Stimulated activated CD8-positive, alpha-beta memory T cell treated with anti-CD3 and anti-CD28 coated beads, Interleukin-4, amount 100 ng/mL, for 4 hours (primary cell): ENCODE results near the gene ANO3.

Experiments used
- DNase-seq, 2 donors: peaks; one replicate each; pipeline ENCODE4 v3.0.0-alpha.2; 2020; ENCODE audit warnings: low read depth in 2 of 2, low spot score in 1 of 2

ANO3 gene

DNA sequence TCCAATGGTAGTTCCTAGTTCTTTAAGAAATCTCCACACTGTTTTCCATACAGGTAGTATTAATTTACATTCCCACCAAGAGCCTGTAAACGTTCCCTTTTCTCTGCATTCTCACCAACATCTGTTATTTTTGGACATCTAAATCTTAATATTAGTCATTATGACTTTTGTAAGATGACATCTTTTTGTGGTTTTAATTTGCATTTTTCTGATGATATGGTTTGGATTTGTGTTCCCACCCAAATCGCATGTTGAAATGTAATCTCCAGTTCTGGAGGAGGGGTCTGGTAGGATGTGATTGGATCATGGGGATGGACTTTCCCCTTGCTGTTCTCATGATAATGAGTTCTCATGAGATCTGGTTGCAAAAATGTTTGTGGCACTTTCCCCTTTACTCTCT lies 151.2 kb downstream of the ANO3 start:
- DNase-seq = no peak

DNA sequence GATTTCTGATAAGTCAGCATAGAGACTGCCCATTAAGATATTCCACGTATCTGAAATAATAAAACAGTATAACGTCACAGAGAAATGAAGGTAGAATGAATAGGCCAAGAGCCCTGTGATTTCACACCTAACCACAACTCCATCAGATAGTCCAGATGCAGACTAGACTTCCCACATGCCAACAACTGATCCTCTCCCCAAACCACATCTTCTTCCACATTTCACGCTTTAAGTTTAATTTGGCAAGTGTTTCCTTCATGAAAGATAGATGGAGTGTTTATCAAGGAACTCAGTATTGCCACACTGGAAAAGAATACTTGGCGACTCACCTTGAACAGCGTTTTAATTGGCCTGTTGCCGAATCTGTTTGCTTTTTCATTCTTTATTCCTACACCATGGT lies 158.6 kb downstream of the ANO3 start:
- no peak for DNase-seq

- DNase-seq = no peak
Observed at GRCh38 chr11:26493616-26494015, 161.7 kb downstream of the ANO3 start.

GRCh38 chr11:26507229-26507628 lies 175.3 kb downstream of the ANO3 start:
- no peak for DNase-seq

DNA sequence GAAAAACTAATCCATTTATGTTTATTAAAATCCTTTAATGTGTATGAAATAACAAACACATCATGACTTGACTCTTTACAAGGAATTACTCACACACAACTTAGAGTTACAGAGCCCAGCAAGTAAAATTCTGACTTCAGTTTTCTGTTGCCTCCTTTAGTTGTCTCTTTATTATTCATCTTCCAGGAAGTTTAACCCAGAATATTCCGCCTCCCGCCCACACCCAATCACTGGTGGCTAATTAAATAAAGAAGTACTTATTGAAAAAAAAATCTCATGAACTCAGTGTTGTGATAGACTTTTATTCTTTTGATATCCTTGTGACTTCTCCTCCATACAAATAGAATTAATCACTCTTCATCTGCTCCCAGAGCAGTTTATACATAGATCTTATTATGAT lies 178.2 kb downstream of the ANO3 start:
- DNase-seq = no peak

GRCh38 chr11:26510756-26511155 lies 178.8 kb downstream of the ANO3 start:
- no peak for DNase-seq

- DNase-seq = no peak
Observed at GRCh38 chr11:26512196-26512595, 180.3 kb downstream of the ANO3 start.

GRCh38 chr11:26519469-26519868 lies 187.5 kb downstream of the ANO3 start:
- no peak for DNase-seq

DNA sequence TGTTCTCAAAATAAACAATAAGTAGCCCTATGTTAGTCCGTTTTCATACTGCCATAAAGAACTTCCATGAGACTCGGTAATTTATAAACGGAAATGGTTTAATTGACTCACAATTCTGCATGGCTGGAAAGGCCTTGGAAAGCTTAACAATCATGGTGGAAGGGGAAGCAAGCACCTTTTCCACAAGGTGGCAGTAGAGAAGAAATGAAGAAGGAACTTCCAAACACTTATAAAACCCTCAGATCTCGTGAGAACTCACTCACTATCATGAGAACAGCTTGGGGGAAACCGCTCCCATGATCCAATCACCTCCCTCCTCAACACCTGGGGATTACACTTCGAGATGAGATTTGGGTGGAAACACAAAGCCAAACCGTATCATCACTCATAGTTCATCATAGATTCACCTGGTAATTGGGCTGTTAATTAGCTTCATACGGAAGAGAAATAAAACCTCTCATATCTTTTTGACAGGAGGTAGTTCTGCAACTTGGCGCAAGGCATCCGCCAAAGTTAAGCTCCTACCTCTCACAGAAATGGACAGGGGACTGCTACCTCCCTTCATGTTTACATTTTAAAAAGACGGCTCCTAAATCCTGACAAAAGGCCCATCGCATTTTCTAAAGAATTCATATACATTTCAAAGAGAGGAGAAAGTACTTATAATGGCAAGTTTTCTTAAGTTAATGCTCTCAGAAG lies 191.1 kb downstream of the ANO3 start:
- DNase-seq = no peak

DNA sequence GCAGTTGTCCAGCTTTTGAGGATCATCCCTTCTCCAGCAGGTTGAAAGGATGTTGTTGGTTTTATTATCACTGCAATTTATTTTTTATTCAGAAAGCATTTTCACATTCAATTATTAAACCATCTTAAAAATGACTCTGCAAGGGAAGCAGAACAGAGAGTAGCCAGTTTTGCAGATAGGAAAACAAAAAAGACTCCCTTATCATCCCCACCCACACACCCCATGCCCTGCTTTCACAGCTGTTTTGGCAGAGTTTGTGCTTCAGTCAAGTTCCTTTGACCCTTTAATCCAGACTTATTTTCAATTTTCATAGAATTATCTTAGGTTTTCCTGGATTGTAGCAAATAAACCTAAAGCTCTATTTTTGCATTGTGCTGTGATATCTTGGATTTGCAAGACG lies 195.8 kb downstream of the ANO3 start:
- DNase-seq = no peak

DNA sequence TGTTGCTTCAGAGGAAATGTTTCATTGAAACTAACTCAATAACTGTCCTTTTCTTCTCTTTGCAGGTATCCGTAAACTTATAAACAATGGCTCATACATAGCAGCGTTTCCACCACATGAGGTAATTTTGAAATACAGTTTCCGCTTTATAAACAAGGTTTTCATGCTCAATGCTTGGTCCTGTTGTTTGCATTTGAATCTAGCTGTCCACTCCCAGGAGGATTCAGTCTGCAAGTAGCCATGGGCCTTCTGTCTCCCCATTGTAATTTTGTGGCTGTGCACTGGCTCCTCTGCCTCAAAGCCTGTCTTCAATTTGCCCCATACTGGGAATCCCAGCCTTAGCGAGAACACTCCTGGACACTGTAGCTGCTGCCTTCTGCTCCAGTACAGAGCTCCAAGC lies 205.4 kb downstream of the ANO3 start:
- no peak for DNase-seq

DNA sequence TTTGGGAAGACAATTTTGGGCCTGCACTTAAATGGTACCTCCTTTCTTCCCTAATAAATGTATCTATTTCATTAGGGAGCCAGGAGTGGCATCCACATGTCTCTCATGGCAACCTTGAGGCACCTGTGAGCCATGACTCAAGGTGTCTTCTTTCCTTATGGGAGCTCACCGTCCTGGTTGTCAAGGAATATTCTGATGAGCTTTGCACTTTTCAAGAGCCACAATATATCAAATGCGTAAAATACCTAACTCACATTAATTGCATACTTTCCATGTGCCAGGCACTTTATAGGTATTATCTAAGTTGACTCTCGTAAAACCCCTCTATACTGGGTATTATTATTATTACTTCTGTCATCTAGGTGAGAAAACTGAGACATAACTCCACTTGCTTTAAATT lies 207.6 kb downstream of the ANO3 start:
- DNase-seq = no peak

DNA sequence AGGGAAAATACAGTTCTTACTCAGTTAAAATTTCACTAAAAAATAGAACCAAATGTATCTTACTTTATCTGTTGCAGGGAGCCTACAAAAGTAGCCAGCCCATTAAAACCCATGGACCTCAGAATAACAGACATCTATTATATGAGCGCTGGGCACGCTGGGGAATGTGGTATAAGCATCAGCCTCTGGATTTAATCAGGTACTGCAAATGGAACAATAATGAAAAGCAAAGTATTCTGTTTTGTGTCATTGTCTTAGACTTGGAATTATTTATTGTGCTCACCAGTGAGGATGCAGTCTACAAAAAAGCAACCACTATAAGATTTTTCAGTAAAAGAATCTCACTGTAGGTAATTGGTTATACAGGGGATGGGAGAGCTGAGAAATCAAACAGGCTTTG lies 209.9 kb downstream of the ANO3 start:
- DNase-seq = no peak

DNA sequence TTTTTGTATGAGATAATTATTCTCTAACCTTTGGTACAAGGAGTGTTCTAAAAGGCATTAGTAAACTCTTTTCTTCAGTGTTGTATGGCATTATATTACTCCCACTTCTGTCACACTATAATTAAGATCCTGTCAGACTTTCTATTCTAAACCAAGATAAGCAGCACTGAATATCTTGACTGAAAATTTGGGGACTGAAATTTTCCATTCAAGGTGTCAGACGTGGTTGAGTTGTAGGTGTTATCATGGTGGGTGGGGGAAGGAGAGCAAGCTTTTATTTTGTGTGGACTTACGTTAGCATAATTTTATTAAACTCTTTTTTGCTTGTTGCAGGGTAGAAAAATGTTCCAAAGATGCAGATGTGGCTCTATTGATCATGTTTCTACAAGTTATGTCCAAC lies 217.2 kb downstream of the ANO3 start:
- DNase-seq = no peak

DNA sequence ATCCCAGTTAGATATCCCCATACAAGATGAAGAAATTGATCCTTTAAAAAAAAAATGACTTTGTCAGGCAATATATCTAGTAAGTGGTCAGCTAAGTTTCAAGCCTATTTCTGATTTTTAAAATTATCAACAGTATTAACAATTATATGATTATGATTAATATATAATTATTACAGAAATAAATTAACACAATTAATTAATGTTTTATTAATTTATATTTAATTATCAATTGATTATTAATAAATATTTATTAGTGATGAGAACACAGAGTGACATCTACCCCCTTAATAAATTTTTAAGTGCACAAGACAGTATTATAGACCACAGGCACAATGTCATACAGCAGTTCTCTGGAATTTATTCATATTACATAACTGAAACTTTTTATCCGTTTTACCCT lies 218.1 kb downstream of the ANO3 start:
- DNase-seq = no peak

DNA sequence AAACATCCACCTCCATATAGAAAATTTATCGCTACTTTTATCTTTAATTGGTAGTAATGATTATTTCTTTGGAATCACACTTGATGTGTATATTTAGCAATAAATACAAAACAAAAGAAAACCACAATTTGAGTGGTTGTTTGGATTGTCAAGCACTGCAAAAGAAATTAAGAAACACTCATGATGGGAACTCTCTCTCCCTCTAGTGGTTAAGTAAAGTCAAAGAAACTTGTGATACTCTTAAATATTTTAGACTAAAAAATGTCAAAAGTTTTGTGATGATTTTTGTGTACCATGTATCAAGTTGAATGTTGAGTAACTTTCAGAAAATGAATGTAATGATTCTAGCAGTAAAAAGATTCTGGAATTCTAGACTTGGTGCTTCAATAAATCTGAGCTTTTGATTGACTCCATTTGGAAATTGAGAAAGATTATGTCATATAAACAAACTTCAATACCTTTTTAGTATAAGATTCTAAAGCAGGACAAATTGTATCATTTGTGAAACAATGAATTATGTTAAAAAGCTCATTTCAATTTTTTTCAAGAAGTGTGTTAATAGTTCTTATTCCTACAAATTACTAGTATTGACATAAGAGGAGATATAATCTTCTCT lies 219.4 kb downstream of the ANO3 start:
- no peak for DNase-seq

- no peak for DNase-seq
Observed at GRCh38 chr11:26553182-26553581, 221.3 kb downstream of the ANO3 start.

DNA sequence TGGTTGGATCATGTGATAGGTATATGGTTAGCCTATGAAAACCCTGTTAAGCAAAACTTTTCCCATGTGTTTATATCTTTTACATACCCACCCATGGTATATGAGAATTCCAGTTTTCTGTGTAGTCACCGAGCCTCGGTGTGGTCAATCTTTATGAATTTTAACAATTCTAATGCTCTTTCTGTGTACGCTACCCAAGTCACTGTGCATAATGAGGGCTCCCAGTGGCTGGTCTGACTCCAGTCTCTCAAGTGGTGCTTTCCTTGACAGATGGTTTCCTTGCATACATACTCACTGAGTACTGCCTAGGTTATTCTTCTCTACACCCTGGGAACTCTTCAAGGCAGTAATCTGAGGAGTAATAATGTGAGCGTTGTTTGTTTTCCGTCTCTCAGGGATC lies 222.5 kb downstream of the ANO3 start:
- DNase-seq = no peak

DNA sequence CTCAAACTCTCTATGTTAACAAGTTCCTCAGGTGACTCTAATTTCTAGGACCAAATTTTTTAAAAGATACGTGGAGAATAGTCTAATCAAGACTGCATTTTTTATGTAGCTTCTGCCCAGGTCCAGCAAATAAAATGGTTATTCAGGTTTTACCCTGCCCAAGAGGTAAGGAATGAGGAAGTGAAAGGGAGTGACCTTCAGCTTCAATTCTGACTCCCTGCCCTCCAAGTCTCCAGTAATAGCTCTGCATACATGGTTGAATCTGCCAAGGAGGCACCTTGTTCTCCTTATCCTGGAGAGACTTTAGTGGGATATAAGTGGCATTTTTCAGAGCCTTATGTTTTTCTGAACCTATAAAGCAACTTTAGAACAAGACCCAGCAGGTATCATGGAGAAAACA lies 224.7 kb downstream of the ANO3 start:
- no peak for DNase-seq

DNA sequence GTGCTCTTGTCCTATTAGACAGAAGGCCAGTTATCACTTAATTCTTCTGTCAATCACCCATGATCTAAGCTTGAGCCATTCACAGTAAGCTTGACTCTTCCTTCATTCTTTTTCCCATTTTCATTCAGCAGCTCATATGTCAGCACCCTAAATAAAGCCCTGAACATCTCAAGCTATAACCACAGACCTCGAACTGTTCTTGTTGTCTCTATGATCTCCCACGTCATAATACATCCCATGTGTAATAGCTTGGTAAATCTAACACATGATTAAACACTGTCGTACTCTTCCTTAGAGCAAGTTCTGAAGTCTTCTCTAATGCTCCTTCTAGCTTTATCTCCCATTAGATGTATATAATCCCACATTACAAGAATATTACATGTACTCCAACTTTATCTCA lies 225.7 kb downstream of the ANO3 start:
- DNase-seq = no peak

DNA sequence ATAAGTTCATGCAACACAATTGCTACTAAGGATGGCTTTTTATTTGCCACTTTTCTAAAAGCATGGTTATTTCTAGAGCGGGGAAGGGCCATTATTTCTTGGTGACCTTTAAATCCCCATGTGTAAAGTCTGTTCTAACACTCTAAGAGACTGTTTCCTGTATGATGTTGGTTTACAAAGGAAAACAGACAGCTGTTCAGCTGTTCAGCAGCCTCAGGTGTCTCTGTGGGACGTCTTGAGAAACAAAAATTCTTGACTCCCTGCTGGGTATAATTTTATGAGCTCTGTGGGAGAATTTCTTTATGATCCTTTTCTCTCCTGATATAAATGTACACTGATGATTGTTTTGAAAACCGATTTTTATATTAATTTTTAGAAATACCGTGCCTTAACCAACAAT lies 226.3 kb downstream of the ANO3 start:
- no peak for DNase-seq

GRCh38 chr11:26569646-26570045 lies 237.7 kb downstream of the ANO3 start:
- no peak for DNase-seq
